WTC11 (cell line): Measurements from ENCODE around the gene SFI1. TPM values are rescaled to one million over a fixed set of nuclear protein-coding genes. Genes with fewer than 3 reads are reported as not detected.

Experiments
- ATAC-seq: fragments of 200-7000 bp; cut with Tn5 transposase; 2 replicates; pipeline ENCODE4 v1.10.0; 2021; ENCODE audit warnings: mild to moderate bottlenecking, moderate library complexity
- CTCF ChIA-PET: fragments of 300-600 bp; sonication (Branson Sonifier 250); formaldehyde crosslinking; loops from one replicate; lab custom pipeline; 2021; ENCODE audit warnings: antibody characterized with exemption; lab: Charles Lee
- POLR2A ChIA-PET: fragments of 350-600 bp; sonication (Branson Sonifier 250); formaldehyde crosslinking; loops from one replicate; lab custom pipeline; 2021; ENCODE audit warnings: antibody characterized with exemption; lab: Charles Lee
- DNase-seq: peaks from one replicate; pipeline ENCODE4 v3.0.0; 2021; ENCODE audit warnings: low spot score
- H3K27ac Mint-ChIP-seq: 2 replicates; pipeline ENCODE4 v1.8.0; 2021; ENCODE audit warnings: mixed read lengths
- H3K27me3 Mint-ChIP-seq: 2 replicates; pipeline ENCODE4 v1.8.0; 2021; ENCODE audit warnings: low read depth, mild to moderate bottlenecking, moderate library complexity, mixed read lengths
- H3K36me3 Mint-ChIP-seq: 2 replicates; pipeline ENCODE4 v1.8.0; 2021; ENCODE audit warnings: mixed read lengths
- H3K4me1 Mint-ChIP-seq: 2 replicates; pipeline ENCODE4 v1.8.0; 2022; ENCODE audit warnings: mixed read lengths
- H3K4me3 Mint-ChIP-seq: 2 replicates; pipeline ENCODE4 v1.8.0; 2021; ENCODE audit warnings: mild to moderate bottlenecking, moderate library complexity, mixed read lengths
- H3K9me3 Mint-ChIP-seq: 2 replicates; pipeline ENCODE4 v1.8.0; 2021; ENCODE audit warnings: mixed read lengths
- ARID4B ChIP-seq: sonication (generic); formaldehyde crosslinking; IDR thresholded peaks from 2 replicates; pipeline ENCODE4 v1.8.0; 2023; ENCODE audit warnings: missing genetic modification reagents, mild to moderate bottlenecking, borderline replicate concordance
- CREM ChIP-seq: sonication (generic); formaldehyde crosslinking; IDR thresholded peaks from 2 replicates; pipeline ENCODE4 v1.8.1; 2022; ENCODE audit warnings: mild to moderate bottlenecking, missing genetic modification reagents, moderate library complexity
- FOXP1 ChIP-seq: sonication (generic); formaldehyde crosslinking; IDR thresholded peaks from 2 replicates; pipeline ENCODE4 v1.8.0; 2022; ENCODE audit warnings: missing genetic modification reagents, mild to moderate bottlenecking, moderate library complexity, borderline replicate concordance
- GTF2I ChIP-seq: fragments of 250-450 bp; sonication (Bioruptor Pico); conservative IDR thresholded peaks from 2 replicates; pipeline ENCODE4 v1.4.0; 2021; ENCODE audit warnings: mild to moderate bottlenecking
- HMGA2 ChIP-seq: fragments of 250-450 bp; sonication (Bioruptor Pico); IDR thresholded peaks from 2 replicates; pipeline ENCODE4 v1.4.0; 2021; ENCODE audit warnings: mild to moderate bottlenecking, moderate library complexity
- HMGXB4 ChIP-seq: sonication (generic); formaldehyde crosslinking; IDR thresholded peaks from 2 replicates; pipeline ENCODE4 v1.8.1; 2023; ENCODE audit warnings: mild to moderate bottlenecking, moderate library complexity, missing genetic modification reagents
- KAT7 ChIP-seq: sonication (generic); formaldehyde crosslinking; IDR thresholded peaks from 2 replicates; pipeline ENCODE4 v1.8.1; 2023; ENCODE audit warnings: missing genetic modification reagents, mild to moderate bottlenecking, borderline replicate concordance
- OVOL2 ChIP-seq: fragments of 250-450 bp; sonication (Bioruptor Pico); IDR thresholded peaks from 2 replicates; pipeline ENCODE4 v1.9.0; 2021; ENCODE audit warnings: mild to moderate bottlenecking, borderline replicate concordance
- PRDM15 ChIP-seq: sonication (generic); formaldehyde crosslinking; IDR thresholded peaks from 2 replicates; pipeline ENCODE4 v1.8.0; 2022; ENCODE audit warnings: missing genetic modification reagents
- RELA ChIP-seq: sonication (generic); formaldehyde crosslinking; IDR thresholded peaks from 2 replicates; pipeline ENCODE4 v1.8.1; 2022; ENCODE audit warnings: missing genetic modification reagents, mild to moderate bottlenecking, borderline replicate concordance
- SMAD3 ChIP-seq: sonication (generic); formaldehyde crosslinking; IDR thresholded peaks from 2 replicates; pipeline ENCODE4 v1.8.0; 2022; ENCODE audit warnings: missing genetic modification reagents, mild to moderate bottlenecking, borderline replicate concordance
- SP1 ChIP-seq: sonication (generic); formaldehyde crosslinking; conservative IDR thresholded peaks from 2 replicates; pipeline ENCODE4 v1.8.1; 2022; ENCODE audit warnings: missing genetic modification reagents
- USF2 ChIP-seq: sonication (generic); formaldehyde crosslinking; IDR thresholded peaks from 2 replicates; pipeline ENCODE4 v1.8.1; 2023; ENCODE audit warnings: mild to moderate bottlenecking, missing genetic modification reagents, moderate library complexity
- ZMAT4 ChIP-seq: fragments of 250-450 bp; sonication (Bioruptor Pico); IDR thresholded peaks from 2 replicates; pipeline ENCODE4 v1.9.0; 2021; ENCODE audit warnings: mild to moderate bottlenecking
- ZNF396 ChIP-seq: fragments of 250-450 bp; sonication (Bioruptor Pico); IDR thresholded peaks from 2 replicates; pipeline ENCODE4 v1.8.0; 2021; ENCODE audit warnings: mild to moderate bottlenecking, moderate library complexity, borderline replicate concordance
- ZNF416 ChIP-seq: fragments of 250-450 bp; sonication (Bioruptor Pico); IDR thresholded peaks from 2 replicates; pipeline ENCODE4 v1.9.0; 2021; ENCODE audit warnings: mild to moderate bottlenecking, inconsistent platforms
- ZNF423 ChIP-seq: fragments of 250-450 bp; sonication (Bioruptor Pico); IDR thresholded peaks from 2 replicates; pipeline ENCODE4 v2.1.2; 2022; ENCODE audit warnings: mild to moderate bottlenecking, moderate library complexity
- ZNF671 ChIP-seq: fragments of 250-450 bp; sonication (Bioruptor Pico); IDR thresholded peaks from 2 replicates; pipeline ENCODE4 v1.8.0; 2021; ENCODE audit warnings: mild to moderate bottlenecking
- total RNA-seq: library from RNA; stranded (reverse); gene quantifications from 3 replicates; pipeline ENCODE4 v1.2.3, GENCODE V29; 2021

SFI1 gene
- total RNA-seq, 1 experiment from 2014 or later: 43.6 TPM

GRCh38 chr22:31488988-31489617 lies 7.2 kb upstream of the SFI1 start:
- TF ChIP-seq OVOL2 (CRISPR knock-in tag) (no peak), KAT7 (peak; percentile 60; the same call in 1 of the 2 replicates), RELA (0 out of 2 replicates have a peak, but pooled peaks have one; percentile 18), SMAD3 (CRISPR knock-in tag) (no peak), ZNF423 (CRISPR knock-in tag) (no peak), FOXP1 (no peak), ZNF396 (CRISPR knock-in tag) (no peak), ZNF671 (CRISPR knock-in tag) (no peak), PRDM15 (CRISPR knock-in tag) (0 out of 2 replicates have a peak, but pooled peaks have one; percentile 17), ARID4B (CRISPR knock-in tag) (0 out of 2 replicates have a peak, but pooled peaks have one; percentile 40), GTF2I (no peak), USF2 (CRISPR knock-in tag) (no peak), CREM (CRISPR knock-in tag) (peak; percentile 43; the same call in 1 of the 2 replicates), ZMAT4 (no peak), HMGA2 (CRISPR knock-in tag) (no peak), HMGXB4 (no peak), ZNF416 (CRISPR knock-in tag) (no peak), SP1 (CRISPR knock-in tag) (no peak)
- TF ChIP-seq, all 79 proteins: peak for 5

More at GRCh38 chr22:31488988-31489617, 7.2 kb upstream of the SFI1 start:
- Mint-ChIP-seq H3K9me3 (no peaks in the 10 kb centered on the region), H3K4me3 (peak overlapping the region; percentile 70), H3K27ac (no peak overlapping the region), H3K4me1 (peaks cover 28% of the 10 kb centered on the region), H3K36me3 (peaks cover 21% of the 10 kb centered on the region), H3K27me3 (no peaks in the 10 kb centered on the region)
- CTCF ChIA-PET: interaction anchor here (0.6 to 1.3 kb wide), 3 partner anchors 37 to 1234 kb away, joined by 3 to 4 read pairs (median 3); no protein-coding TSS in a partner anchor
- DNase-seq: peak; percentile 55
- POLR2A ChIA-PET: interaction anchor here (0.6 kb wide), 3 partner anchors 55 to 169 kb away, joined by 3 to 6 read pairs (median 5); no protein-coding TSS in a partner anchor
- peak; percentile 53 for ATAC-seq
